HG02642 (cell line): Measurements from ENCODE around the gene BRIP1.
"Not testable (repeated sequence)": the region's sequence is repeated elsewhere in the genome, so short reads cannot be mapped to it uniquely, and the experiment has no call there.

Source experiments
- ATAC-seq: cut with Tn5 transposase; IDR thresholded peaks from one replicate; pipeline ENCODE4 v1.9.1; 2021; ENCODE audit warnings: mild to moderate bottlenecking; ENCODE audit not compliant: unreplicated experiment, poor library complexity

Gene BRIP1

DNA sequence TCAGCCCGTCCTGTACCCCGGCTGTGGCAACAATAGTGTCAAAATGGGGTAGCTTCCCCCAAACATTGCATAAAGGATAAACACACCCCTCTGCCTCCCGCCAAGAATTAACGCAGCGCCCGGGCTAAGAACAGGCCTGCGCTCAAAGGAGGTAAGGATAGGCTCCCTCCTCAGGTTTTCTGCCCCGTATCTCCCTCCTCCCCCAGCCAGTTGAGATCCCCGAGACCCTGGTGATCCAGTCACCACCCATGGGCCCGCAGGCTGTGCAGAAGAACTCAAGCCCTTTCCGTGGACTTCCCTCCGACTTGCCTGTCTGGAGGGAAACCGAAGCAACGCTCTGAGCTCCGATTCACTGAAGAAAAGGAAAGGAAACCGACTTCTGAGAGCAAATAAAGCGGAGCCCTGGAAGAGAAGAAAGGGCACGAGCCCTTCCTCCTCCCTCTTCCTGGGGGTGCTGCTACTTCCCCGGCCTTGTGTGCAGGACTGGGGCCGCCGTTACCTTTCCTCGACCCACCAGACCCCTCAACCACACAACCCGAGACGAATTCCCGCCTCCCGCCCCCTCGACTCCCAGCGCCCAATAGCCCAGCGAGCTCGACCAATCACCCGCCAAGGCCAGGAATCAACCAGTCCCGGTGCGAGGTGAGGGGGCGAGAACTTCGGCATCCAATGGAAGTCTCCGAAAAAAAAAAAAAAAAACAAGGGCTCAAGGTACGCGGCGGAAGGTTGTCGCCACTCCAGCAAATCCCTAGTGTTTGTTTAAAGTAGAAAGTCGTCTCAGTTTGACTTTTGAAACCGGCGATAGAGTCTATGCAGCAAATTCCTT, at the start of gene BRIP1:
Gene BRIP1 (minus strand): TSS at position 554 of the 826 bp plus-strand sequence. CDS start 1,989 bp downstream, outside the sequence.
- peak; percentile 96 for ATAC-seq

DNA sequence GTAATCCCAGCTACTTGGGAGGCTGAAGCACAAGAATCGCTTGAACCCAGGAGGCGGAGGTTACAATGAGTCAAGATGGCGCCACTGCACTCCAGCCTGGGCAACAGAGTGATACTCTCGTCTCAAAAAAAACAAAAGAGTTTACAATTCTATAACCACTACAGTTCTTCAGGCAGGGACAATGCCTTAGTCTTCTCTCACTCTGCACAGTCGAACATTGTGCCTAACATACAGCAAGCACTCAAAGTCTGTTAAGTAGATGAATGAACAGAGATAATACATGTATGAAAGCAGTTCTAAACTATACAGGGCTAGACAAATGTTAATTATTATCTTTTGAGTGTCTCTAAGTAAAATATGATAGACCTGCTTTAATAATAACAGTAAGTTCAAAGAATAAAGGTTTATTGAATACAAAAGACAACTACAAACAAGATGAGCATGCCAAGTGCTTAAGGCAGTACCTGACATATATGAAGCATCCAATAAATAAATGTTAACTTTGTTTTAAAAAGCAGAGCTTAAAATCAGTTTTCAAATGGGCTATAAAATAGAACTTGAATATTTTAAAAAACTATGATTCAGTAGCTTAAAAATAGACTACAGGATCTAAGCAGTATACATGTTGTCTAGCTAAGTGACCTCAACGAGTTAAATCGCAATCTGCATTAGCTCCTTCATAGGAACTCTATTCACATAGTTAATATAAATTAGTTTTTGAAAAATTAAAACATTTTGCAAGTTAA, 45.1 kb upstream of the BRIP1 start:
- ATAC-seq, result no peak

- no peak for ATAC-seq
Measured at GRCh38 chr17:61907361-61907760, 44.0 kb upstream of the BRIP1 start.

DNA sequence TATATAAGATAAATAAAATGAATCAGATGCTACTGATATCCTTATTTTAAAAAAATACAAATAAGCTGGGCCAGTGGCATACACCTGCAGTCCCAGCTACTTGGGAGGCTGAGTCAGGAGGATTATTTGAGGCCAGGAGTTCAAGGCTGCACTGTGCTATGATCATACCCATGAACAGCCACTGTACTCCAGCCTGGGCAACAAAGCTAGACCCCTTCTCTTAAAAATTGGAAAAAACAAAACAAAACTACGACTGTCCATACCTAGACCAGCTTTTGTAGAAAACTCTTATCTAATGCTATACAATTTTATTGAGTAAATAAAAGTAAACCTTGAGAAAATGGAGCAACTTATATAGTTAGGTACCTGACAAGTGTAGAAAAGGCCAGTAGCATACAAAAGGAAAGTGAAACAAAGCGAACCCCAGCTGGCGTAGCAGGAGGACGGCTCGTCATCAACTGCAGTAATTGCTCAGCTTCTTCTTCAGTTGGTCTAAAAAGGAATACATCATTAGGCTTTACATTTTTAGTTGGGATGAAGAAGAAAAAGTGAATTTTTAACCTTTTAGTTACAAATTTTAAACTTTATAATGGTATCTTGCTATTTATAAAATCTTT, 40.9 kb upstream of the BRIP1 start:
- no peak for ATAC-seq

DNA sequence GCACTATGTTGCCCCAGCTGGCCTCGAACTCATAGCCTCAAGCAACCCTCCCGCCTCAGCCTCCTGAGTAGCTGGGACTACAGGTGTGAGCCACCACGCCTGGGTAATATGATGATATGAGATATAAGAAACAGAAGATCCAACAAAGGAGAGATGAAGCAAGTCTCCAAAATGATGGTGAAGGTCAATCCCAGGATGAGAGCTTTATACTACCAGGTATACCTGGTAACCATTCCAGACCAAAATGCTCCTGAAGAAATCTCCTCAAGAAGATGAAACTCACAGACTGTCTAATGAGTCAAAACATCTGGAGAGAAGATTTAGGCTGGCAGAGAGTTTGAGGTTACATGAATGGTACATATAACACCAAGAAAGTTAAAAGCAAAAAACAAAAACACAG, 39.9 kb upstream of the BRIP1 start:
- no peak for ATAC-seq

DNA sequence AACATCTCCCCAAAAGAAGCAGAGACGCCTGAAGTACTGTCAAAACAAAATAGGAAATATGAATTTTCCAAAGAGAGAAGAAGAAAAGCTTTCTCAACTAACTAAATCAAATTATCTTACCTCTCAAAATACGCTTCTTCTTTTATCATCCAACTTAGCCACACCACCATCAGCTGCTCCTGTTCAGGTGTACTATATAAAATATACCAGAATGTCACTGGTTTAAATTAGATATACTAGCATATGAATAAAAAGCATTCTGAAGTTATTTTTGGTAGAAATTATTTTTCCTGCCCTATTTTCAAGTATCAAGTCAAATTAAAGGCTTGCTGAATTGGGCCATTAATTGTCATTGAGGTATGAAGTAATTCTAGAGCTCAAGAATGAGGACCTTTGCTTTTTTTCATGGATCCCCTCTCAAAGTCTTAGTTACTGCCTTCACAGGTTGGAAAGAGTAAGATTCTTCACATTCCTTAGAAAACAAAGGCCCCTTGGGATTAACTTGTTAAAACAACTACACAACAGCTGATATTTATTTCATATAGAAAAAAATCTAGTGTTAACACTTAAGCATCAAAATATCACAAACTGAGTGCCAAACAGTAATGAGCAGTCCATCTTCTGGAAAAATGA, 34.3 kb upstream of the BRIP1 start:
- ATAC-seq, result no peak

DNA sequence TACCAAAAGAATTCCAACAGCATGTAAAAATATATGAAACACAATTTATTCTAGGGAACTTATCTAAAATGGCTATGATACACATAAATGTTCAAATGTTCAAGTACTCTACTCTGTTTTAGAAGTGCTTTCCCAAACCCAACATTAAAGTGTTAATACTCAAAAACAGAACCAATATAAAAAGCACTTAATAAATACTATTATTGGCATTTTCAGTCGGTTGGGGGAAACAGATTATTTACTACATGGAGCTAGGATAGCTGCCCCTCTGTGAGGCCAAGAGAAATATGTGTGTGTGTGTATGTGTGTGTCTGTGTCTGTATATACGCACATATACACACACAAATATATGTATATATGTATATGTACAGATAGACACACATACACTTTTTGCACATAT, 32.1 kb upstream of the BRIP1 start:
- ATAC-seq, result no peak

GRCh38 chr17:61894310-61894709, 31.0 kb upstream of the BRIP1 start:
- ATAC-seq, result not testable (repeated sequence)

- ATAC-seq, result not testable (repeated sequence)
Measured at GRCh38 chr17:61887733-61888132, 24.4 kb upstream of the BRIP1 start.

DNA sequence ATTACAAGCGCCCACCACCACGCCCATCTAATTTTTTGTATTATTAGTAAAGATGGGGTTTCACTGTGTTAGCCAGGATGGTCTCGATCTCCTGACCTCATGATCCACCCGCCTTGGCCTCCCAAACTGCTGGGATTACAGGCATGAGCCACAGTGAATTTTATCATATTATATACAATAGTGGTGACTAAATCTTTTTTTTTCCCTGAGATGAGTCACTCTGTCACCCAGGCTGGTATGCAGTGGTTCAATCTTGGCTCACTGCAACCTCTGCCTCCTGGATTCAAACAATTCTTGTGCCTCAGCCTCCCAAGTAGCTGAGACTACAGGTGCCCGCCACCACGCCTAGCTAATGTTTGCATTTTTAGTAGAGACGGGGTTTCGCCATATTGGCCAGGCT, 22.5 kb upstream of the BRIP1 start:
- ATAC-seq, result not testable (repeated sequence)

DNA sequence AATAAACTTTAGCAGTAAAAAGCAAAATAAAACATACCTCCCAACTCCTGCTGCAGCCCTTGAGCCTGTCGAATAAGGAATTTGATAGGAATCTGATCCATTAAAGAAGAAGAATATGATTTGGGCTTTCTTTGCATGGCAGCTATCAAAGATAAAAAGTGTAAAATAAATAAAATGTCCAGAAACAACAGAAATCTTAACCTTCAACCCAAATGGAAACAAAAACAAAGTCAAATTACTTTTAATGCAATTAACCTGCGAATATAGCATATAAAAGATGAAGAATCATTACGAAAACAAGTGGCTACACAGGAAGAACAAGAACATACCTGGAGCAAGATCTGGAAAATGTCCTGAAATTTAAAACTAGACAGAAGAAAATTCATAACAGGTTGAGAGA, 21.5 kb upstream of the BRIP1 start:
- no peak for ATAC-seq

GRCh38 chr17:61880589-61881102, 17.3 kb upstream of the BRIP1 start:
- ATAC-seq, result no peak

GRCh38 chr17:61878984-61879612, 15.8 kb upstream of the BRIP1 start:
- no peak for ATAC-seq

- no peak for ATAC-seq
Measured at GRCh38 chr17:61878520-61878919, 15.2 kb upstream of the BRIP1 start.

GRCh38 chr17:61877837-61878236, 14.5 kb upstream of the BRIP1 start:
- no peak for ATAC-seq

DNA sequence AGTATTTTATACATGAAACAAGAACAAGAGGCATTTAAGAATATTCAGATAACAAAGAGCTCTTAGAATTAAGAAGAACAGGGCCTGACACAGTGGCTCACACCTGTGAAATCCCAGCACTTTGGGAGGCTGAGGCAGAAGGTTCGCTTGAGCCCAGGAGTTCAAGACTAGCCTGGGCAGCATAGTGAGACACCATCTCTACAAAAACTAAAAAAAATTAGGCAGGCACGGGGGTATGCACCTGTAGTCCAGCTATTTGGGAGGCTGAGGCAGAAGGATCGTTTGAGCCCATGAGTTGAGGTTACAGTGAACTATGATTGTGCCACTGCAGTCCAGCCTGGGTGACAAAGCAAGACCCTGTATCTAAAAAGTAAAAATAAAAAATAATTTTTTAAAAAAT, 12.5 kb upstream of the BRIP1 start:
- no peak for ATAC-seq

GRCh38 chr17:61875285-61875684, 12.0 kb upstream of the BRIP1 start:
- ATAC-seq, result no peak

GRCh38 chr17:61874075-61874474, 10.7 kb upstream of the BRIP1 start:
- no peak for ATAC-seq

GRCh38 chr17:61872099-61872498, 8.8 kb upstream of the BRIP1 start:
- ATAC-seq, result no peak

DNA sequence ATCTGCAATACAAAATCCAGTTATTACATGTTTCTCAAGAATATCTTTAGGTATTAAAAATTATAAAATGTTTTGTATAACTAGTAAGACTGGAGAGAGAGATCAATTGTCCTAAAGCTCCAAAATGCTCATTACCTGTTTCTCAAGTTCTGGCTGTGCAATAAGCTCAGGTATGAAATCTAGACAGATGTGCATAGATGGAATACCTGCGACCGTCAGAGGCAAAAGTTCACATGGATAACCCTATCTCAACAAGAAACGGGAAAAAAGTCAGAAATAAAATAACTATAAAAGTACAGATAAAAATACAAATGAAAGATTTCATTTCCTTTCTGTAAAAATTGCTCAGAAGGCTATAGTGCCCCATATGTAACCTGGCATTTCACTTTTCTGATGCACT, 5.8 kb upstream of the BRIP1 start:
- no peak for ATAC-seq
